Stimulated activated CD8-positive, alpha-beta memory T cell treated with anti-CD3 and anti-CD28 coated beads, Interleukin-15, amount 100 ng/mL, for 24 hours (primary cell): ENCODE data around the gene ZCWPW1.
"Not testable (repeated sequence)": the region's sequence is repeated elsewhere in the genome, so short reads cannot be mapped to it uniquely, and the experiment has no call there.

ENCODE experiments used
- DNase-seq: peaks from one replicate; pipeline ENCODE4 v3.0.0-alpha.2; 2020; ENCODE audit warnings: low read depth

The ZCWPW1 gene

DNA sequence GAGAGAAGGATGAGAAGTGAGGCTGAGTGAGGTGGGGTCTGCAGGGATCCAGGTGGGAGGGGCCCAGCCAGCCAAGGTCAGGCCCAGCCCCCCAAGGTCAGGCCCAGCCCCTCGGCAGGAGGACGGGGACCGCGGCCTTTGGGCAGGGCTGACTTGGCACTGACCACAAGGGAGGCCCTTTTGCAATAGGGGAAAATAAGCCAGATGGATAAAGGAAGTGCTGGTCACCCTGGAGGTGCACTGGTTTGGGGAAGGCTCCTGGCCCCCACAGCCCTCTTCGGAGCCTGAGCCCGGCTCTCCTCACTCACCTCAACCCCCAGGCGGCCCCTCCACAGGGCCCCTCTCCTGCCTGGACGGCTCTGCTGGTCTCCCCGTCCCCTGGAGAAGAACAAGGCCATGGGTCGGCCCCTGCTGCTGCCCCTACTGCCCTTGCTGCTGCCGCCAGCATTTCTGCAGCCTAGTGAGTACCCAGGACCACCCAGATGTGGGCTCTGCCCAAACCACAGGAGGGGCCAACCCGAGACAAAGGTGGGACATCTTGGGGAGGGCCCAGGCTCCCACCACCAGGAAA is 55.2 kb downstream of the ZCWPW1 start, which contains the start of gene PILRA:
TSS of gene PILRA (plus strand) at position 227 of the 571 bp plus-strand sequence. CDS start at position 397, 170 bp downstream.
- DNase-seq: no peak

DNA sequence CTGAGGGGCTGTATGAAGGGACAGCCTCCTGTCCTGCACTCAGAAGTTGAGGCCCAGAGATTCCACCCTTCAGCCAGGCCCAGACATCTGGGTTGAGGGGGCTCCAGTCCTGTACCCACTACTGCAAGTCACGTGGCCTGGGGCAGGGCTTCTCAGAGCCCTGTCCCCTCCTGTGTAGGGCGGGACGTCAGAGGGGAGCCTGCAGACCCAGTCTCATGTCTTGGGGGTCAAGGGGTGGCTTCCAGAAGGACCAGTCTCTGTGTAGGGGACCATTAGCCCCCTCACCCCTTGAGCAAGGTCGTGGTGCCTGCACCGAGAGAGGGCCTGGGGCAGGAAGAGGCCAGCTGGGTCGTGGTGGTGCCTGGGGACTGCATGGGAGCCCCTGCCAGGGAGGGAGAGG is 55.8 kb downstream of the ZCWPW1 start:
- no peak for DNase-seq

DNA sequence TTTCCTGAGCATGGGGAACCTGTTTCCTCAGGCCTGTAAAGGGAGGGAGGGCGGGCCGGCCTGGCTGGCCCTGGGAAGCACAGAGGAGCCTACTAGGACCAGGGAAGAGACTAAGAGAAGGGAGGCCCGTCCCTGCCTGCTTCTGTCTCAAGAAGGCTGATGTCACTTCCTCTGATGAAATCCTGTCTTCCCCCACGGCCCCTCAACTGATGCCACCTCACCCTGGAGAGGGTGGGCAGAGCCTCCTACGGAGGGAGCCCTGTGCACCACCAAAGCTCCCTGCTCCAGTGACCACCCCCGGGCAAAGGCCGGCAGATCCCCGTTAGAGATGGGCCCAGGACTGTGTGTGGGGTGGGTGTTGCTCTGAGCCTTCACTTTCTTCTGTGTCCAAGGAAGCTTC is 56.2 kb downstream of the ZCWPW1 start:
- DNase-seq: no peak

DNA sequence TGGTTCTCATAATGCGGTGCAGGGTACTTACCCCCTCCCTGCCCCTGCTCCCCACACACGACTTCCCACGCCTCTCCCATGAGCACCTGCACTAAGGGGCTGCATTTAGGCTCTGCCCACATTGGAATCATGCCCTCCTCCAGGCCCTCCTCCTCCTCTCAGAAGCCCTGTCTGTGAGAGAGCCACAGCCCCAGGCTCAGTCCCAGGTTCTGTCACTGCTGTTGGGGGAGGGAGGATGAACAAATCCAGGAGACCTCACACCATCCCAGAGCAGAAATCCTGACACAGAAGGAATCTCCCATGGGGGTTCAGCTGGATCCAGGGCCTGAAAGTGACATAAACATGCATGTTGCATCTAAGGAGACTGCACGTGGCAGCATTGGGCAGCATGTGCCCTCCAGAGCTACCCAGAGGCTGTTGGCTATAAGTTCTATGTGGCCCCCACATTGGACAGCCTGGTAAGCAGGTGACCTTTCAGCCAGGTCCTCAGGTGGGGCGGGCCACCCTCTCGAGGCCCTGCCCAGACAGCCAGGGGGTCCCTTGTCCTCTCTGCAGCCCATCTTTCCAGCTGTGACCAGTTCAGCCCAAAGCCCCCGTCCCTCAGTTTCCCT is 56.8 kb downstream of the ZCWPW1 start:
- DNase-seq: no peak

DNA sequence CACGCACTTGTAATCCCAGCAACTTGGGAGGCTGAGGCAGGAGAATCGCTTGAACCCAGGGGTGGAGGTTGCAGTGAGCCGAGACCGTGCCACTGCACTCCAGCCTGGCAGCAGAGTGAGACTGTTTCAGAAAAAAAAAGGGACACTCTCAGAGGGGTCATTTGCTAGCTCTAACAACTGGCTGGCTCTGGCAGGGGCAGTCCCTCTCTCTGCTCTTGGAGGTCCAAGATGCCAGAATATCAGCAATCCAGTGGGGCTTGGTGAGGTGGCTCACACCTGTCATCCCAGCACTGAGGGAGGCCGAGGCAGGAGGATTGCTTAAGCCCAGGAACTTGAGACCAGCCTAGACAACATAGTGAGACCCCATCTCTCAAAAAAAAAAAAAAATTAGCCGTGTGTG is 57.8 kb downstream of the ZCWPW1 start:
- DNase-seq: no peak

DNA sequence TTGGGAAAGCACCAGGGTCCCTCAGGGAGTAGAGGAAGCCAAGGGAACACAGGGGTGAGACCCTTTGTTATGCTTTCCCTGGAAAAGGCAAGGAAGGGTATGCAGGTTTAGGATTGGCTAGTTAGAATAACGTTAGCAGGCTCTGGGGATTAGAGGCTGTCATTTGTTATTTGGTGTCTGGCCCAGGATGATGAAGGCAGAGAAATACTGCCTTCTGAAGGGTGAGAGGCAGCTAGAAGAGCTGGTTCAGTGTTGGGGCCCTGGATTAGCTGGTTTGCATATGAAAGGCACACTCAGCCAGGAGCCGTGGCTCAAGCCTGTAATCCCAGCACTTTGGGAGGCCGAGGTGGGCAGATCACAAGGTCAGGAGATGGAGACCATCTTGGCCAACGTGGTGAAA is 58.2 kb downstream of the ZCWPW1 start:
- DNase-seq: no peak

DNA sequence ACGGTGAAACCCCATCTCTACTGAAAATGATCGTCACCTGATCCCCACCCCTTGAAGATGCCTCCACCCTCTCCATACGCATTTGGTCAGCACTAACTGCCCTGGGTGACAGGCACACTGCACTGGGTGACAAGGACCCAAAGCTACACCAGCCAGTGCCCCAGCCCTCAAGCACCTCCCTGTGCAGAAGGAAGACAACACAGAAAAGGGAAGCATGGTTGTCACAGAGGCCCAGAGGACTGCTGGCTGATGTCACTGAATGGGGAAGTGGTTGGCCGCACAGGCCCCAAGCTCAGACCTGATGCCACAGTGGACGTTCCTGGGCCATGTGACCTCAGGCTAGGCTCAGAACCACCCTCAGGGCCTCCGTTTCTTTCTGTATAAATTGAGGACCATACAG is 59.4 kb downstream of the ZCWPW1 start:
- DNase-seq: no peak

DNA sequence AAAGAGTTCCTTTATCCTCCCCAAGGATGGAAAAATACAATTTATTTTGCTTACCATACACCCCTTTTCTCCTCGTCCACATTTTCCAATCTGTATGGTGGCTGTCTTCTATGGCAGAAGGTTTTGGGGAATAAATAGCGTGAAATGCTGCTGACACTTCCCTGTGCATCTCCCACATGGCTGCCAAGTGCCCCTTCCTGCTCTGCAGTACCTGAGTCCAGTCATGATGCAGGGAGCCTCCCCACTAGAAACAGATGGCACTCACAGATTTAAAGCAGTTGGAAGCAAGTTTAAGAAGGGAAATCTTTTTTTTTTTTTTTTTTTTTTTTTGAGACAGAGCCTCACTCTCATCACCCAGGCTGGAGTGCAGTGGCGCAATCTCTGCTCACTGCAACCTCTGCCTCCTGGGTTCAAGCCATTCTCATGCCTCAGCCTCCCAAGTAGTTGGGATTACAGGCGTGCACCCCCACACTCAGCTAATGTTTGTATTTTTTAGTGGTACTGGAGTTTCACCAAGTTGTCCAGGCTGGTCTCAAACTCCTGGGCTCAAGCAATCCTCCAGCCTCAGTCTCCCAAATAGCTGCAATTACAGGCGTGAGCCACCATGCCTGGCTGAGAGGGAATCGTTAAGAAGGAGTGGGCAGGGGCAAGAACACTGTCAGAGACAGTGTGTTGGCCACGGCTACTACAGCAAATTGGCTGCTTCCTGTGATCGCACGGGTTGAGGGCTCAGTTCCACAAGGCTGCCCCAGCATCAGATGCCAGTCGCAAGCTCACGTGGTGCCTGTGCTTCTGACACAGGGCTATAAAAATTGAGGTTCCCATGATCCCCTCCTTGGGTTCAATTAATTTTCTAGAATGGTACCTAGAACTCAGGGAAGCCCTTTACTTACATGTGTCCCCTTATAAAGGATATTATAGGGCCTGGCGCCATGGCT is 60.6 kb downstream of the ZCWPW1 start:
- no peak for DNase-seq

DNA sequence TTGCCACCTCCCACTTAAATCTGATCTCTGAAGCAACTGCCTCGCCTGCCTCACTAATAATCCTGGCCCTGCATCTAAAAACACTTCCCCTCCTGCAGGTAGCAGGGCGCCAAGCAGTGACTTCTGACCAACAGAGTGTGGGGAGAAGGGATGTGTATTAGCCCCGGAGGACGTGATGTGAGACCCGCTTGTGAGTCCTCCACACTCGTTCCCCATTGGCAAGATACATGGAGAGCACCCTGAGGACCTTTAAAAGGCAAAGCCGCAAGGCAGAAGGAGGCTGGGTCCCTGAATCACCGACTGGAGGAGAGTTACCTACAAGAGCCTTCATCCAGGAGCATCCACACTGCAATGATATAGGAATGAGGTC is 61.3 kb downstream of the ZCWPW1 start:
- no peak for DNase-seq

DNA sequence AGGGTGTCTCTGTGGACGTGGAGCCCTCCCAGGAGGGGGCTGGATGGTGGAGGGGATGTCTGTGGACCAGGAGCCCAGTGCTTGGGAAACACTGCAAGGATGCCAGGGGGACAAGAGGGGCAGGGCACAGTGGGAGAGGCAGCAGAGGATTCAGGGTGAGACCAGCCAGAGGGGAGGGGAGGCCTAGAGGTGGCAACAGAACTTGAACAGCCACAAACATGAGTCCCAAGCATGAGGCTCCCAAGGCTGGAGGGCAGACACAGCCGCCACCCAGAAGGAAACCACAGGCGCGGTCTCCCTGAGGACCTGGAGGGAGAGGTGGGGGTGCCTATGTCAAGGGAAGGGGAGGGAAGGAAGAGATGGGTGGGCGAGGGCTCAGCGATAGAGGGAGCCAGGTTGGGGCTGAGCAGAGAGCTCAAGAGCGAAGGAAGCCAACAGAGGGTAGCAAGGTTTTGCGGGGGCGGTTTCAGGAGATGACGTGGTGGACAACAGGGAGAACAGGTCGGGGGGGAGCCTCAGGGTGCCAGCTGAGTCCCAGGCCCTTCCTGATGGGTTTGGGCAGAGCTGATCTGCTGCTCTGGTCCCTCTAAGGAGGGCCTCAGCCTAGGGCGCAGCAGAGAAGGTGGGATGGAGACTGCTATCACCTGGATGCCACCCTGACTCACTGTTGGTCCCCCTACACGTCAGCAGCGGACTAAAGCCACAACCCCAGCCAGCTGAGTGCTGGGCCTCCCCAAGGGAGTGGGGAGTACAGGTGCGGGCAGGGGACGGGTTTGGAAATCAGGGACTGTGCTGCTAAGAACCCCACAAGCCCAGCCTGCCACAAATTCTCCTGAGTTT is 61.9 kb downstream of the ZCWPW1 start:
- DNase-seq: no peak

DNA sequence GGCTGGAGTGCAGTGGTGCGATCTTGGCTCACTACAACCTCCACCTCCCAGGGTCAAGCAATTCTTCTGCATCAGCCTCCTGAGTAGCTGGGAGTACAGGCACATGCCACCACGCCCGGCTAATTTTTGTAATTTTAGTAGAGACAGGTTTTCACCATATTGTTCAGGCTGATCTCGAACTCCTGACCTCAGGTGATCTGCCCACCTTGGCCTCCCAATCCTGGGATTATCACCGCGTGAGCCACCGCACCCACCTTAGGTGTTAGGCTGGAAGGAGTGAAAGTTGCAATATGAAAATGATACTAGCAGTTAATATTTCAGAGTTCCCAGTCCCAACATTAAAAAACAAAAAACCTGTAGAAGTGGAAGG is 62.5 kb downstream of the ZCWPW1 start:
- not testable (repeated sequence) for DNase-seq

DNA sequence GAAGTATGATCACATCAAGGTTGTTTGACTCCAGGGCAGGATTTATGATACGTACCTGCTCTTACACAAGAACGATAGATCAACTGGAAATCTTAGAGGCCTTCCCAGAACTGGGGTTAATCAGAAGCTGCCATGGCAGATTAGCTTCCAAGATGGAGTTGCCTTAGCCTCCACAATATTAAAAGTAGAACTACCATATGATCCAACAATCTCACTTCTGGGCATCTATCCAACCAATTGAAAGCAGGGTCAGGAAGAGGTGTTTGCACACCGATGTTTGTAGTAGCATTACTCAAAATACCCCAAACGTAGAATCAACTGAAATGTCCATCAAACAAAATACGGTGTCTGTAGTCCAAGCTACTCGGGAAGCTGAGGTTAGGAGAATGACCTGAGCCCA is 64.0 kb downstream of the ZCWPW1 start:
- no peak for DNase-seq

DNA sequence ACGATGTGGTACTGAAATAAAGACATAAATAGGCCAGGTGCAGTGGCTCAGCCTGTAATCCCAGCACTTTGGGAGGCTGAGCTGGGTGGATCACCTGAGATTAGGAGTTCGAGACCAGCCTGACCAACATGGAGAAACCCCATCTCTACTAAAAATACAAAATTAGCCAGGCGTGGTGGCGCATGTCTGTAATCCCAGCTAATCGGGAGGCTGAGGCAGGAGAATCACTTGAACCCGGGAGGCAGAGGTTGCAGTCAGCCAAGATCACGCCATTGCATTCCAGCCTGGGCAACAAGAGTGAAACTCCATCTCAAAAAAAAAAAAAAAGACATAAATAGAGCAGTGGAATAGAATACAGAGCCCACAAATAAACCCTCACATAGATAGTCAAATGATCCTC is 64.7 kb downstream of the ZCWPW1 start:
- DNase-seq: not testable (repeated sequence)

DNA sequence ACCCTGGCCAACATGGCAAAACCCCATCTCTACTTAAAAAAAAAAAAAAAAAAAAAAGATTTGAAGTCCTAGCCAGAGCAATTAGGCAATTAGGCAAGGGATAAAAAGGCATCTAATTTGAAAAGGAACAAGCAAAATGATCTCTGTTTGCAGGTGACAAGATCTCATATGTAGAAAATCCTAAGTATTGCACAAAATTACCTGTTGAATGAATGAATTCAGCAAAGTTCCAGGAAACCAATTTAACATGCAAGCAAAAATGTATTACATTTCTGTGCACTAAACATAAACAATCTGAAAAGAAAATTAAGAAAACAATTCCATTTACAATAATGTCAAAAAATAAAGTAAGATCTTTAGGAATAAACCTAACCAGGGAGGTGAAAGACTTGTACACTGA is 65.4 kb downstream of the ZCWPW1 start:
- DNase-seq: no peak

DNA sequence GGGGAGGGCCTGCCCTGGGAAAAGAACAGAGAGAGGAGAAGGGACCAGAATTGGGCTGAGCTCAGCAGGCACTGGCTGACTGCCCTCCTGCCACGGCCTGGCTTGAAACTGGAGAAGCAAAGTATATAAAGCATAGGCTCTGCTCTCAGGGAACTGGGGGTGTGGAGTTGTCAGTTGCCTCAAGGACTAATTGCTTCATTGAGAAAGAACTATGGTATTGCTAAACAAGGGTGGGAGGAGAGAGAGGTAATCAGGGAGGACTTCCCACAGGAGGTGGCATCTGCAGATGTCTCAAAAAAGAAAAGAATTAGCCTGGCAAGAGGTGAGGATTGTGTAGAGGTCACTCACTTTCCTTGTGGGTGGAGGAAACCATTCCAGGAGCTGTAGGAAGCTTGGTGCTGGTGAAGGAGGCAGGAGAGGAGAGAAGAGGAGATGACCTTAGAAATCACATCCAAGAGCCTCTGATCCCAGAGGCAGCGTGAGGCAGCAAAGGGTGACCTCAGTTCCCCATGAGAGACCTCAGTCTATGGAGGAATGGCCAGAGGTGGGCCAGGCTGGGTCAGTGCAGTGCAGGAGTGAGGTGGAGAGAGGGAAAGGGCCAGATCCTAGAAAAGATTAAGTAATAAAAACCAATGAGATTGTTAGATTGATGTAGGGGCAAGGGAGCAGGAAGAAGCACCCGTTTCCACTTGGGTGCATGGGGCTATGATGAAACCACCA is 68.2 kb downstream of the ZCWPW1 start:
- no peak for DNase-seq

DNA sequence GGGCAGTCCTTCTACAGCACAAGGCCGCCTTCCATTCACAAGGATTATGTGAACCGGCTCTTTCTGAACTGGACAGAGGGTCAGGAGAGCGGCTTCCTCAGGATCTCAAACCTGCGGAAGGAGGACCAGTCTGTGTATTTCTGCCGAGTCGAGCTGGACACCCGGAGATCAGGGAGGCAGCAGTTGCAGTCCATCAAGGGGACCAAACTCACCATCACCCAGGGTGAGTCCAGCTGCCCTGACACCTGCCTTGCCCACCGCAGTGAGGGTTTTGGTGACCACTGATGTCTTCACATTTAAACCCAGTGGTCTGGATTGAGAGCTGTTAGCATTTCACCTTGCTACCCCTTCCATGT is 69.7 kb downstream of the ZCWPW1 start:
- no peak for DNase-seq

DNA sequence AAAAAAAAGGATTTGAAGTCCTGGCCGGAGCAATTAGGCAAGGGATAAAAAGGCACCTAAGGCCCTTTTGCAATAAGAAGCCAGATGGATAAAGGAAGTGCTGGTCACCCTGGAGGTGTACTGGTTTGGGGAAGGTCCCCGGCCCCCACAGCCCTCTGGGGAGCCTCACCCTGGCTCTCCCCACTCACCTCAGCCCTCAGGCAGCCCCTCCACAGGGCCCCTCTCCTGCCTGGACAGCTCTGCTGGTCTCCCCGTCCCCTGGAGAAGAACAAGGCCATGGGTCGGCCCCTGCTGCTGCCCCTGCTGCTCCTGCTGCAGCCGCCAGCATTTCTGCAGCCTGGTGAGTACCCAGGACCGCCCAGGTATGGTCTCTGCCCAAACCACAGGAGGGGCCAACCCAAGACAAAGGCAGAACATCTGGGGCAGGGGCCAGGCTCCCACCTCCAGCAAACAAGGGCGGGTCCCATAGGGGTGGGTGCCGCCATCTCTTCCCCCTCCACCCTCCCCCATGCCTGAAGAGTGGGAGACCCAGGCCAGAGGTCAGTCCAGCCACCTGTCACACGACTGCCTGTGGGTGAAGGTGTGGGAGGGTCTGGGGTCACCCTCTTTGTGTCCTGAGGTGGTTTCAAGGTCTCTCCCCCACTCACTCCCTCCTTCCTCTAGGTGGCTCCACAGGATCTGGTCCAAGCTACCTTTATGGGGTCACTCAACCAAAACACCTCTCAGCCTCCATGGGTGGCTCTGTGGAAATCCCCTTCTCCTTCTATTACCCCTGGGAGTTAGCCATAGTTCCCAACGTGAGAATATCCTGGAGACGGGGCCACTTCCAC is 70.3 kb downstream of the ZCWPW1 start, which contains the start of gene PILRB:
TSS of gene PILRB (plus strand) at position 91 of the 830 bp plus-strand sequence. CDS start at position 277, 186 bp downstream.
- no peak for DNase-seq

DNA sequence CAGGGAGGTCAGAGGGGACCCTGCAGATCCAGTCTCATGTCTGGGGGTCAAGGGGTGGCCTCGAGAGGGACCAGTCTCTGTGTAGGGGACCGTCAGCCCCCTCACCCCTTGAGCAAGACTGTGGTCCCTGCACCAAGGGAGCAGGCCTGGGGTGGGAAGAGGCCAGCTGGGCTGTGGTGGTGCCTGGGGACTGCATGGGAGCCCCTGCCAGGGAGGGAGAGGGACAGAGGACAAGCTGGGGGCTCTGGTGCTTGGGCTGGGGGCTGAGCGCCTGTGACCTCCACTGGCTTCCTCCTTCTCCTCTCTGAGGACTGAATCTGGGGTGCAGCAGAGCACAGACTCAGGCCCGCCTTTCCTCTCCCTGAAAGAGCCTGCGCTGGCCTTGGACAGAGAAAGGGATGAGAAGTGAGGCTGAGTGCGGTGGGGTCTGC is 71.4 kb downstream of the ZCWPW1 start:
- DNase-seq: no peak

DNA sequence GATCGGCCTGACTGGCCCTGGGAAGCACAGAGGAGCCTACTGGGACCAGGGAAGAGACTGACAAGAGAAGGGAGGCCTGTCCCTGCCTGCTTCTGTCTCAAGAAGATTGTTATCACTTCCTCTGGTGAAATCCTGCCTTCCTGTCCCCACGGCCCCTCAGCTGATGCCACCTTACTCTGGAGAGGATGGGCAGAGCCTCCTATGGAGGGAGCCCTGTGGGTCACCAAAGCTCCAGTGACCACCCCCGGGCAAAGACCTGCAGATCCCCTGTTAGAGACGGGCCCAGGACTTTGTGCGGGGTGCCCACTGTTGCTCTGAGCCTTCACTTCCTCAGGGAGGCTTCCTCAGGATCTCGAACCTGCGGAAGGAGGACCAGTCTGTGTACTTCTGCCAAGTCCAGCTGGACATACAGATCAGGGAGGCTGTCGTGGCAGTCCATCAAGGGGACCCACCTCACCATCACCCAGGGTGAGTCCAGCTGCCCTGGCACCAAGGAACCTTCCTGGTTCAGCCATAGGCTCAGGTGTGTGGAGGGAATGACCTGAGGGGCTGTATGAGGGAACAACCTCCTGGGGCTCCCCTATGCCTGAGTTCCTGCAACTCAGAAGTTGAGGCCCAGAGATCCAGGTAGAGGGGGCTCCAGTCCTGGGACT is 72.0 kb downstream of the ZCWPW1 start:
- DNase-seq: no peak

DNA sequence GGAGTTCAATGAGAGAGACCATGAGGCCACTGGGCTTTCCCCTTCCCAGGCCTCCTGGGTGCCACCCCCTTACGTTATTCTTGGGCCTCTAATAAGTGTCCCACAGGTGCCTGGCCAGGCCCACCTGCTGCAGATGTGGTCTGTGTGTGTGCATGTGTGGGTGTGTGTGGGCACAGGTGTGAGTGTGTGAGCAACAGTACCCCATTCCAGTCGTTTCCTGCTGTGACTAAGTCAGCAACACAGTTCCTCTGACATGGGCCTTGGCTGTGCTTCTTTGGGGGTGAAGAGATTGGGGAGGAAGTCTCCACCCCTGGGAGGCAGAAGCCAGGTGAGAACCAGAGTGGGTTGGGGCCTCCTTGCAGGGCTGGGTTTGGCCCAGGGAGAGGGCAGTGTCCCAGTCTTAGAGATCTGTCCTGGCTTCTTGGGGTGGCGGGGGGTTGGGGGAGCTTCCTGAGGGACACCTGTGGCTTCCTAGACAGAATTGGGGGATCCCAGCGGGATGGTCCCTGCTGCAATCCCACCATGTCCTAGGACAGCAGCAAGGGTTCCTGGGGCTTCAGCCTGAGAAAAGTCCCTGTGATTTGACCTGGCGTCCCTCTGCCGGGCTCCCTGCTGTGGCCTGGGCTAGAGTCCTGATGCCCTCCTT is 74.7 kb downstream of the ZCWPW1 start:
- no peak for DNase-seq
